Measurements from ENCODE around the gene VSIG10L2. TPM values are rescaled to one million over a fixed set of nuclear protein-coding genes. Genes with fewer than 3 reads are reported as not detected.

VSIG10L2 gene
- polyA plus RNA-seq, 2 of the 4 experiments (the other 2 are of a cell fraction): not detected

GRCh38 chr11:125926682-125927081, 19.2 kb upstream of the VSIG10L2 start:
- 67% methylated on average over 12 of the region's 12 CpGs for WGBS (ENCODE audit: missing lambda C conversion rate)
- POLR2A ChIA-PET: no interaction called here
- DNase-seq (ENCODE audit: low read depth in 1 of 2, low spot score in 1 of 2) (no peak), FAIRE-seq (no peak), ATAC-seq (no peak)
- Histone ChIP-seq H3K9me3 (no peaks in the 10 kb centered on the region), H3K27ac (no peak overlapping the region), H3K4me3 (no peak overlapping the region), H3K4me1 (no peaks in the 10 kb centered on the region), H3K4me2 (no peak overlapping the region)
- no peak for TF ChIP-seq SMC3 (IDR thresholded peaks at IDR 0.05)
- no peak for TF ChIP-seq CHD4 (IDR thresholded peaks at IDR 0.05; ENCODE audit: borderline replicate concordance)
- no peak for TF ChIP-seq MAZ (IDR thresholded peaks at IDR 0.05; ENCODE audit: borderline replicate concordance, low read depth, low read length)
- TF ChIP-seq RAD21 (conservative IDR thresholded peaks at IDR 0.05 in 1 of 2, IDR thresholded peaks at IDR 0.05 in 1 of 2): no peak
- no peak for TF ChIP-seq TP53 (CRISPR knock-in tag; IDR thresholded peaks at IDR 0.05)
- no peak for TF ChIP-seq BCL3 (IDR thresholded peaks at IDR 0.05)
- no peak for TF ChIP-seq CTCF (IDR thresholded peaks at IDR 0.05)
- no peak for TF ChIP-seq PHF8 (IDR thresholded peaks at IDR 0.05; ENCODE audit: borderline replicate concordance, low read depth)
- no peak for TF ChIP-seq ESRRA (IDR thresholded peaks at IDR 0.05; ENCODE audit: borderline replicate concordance, low read length)
- TF ChIP-seq ATOH8 (CRISPR knock-in tag; IDR thresholded peaks at IDR 0.05; ENCODE audit: low read depth): no peak
- no peak for TF ChIP-seq REST (IDR thresholded peaks at IDR 0.05)
- TF ChIP-seq JUNB (IDR thresholded peaks at IDR 0.05): no peak
- TF ChIP-seq EHF (CRISPR knock-in tag; IDR thresholded peaks at IDR 0.05): no peak
- TF ChIP-seq SREBF2 (IDR thresholded peaks at IDR 0.05): no peak
- no peak for TF ChIP-seq ZNF302 (CRISPR knock-in tag; IDR thresholded peaks at IDR 0.05)
- TF ChIP-seq CHD2 (IDR thresholded peaks at IDR 0.05; ENCODE audit: low read length, partially characterized antibody): no peak
- TF ChIP-seq TFCP2L1 (CRISPR knock-in tag; IDR thresholded peaks at IDR 0.05): no peak
- TF ChIP-seq RNF2 (IDR thresholded peaks at IDR 0.05; ENCODE audit: borderline replicate concordance, low read depth): no peak
- no peak for TF ChIP-seq ZC3H11A (IDR thresholded peaks at IDR 0.05)
- CTCF ChIA-PET: interaction anchor here (1.7 to 4.6 kb wide), 2 partner anchors 14 to 135 kb away, joined by 7 to 38 read pairs; no protein-coding TSS in a partner anchor
